Subcutaneous abdominal adipose tissue (tissue), 5 donors: ENCODE measurements around the gene BANP.
A peak's percentile ranks its signal among the peaks of the same experiment; 100 is the strongest.

Experiments used
- H3K27ac ChIP-seq: one replicate; pipeline ENCODE4 v1.7.0; 2013; ENCODE audit warnings: low read depth, mild to moderate bottlenecking, inconsistent platforms, low read length, moderate library complexity
- H3K27me3 ChIP-seq, 5 donors: one replicate each; pipeline ENCODE4 v1.7.0; 2013; ENCODE audit warnings: low read length in 5 of 5, inconsistent platforms in 1 of 5; ENCODE audit not compliant: control insufficient read depth in 5 of 5, insufficient read depth in 4 of 5
- H3K36me3 ChIP-seq, 5 donors: one replicate each; pipeline ENCODE4 v1.7.0; 2013; ENCODE audit warnings: low read length in 5 of 5; ENCODE audit not compliant: control insufficient read depth in 5 of 5, insufficient read depth in 5 of 5
- H3K4me1 ChIP-seq, 5 donors: one replicate each; pipeline ENCODE4 v1.7.0; 2013; ENCODE audit warnings: low read length in 5 of 5, mild to moderate bottlenecking in 3 of 5, moderate library complexity in 1 of 5; ENCODE audit not compliant: control insufficient read depth in 5 of 5, insufficient read depth in 5 of 5
- H3K4me3 ChIP-seq, 5 donors: one replicate each; pipeline ENCODE4 v1.7.0; 2013; ENCODE audit warnings: low read length in 5 of 5, low read depth in 1 of 5
- H3K9ac ChIP-seq, 5 donors: one replicate each; pipeline ENCODE4 v1.7.0; 2013; ENCODE audit warnings: low read length in 5 of 5, mild to moderate bottlenecking in 4 of 5, moderate library complexity in 3 of 5
- H3K9me3 ChIP-seq, 5 donors: one replicate each; pipeline ENCODE4 v1.7.0; 2013; ENCODE audit warnings: low read length in 5 of 5; ENCODE audit not compliant: control insufficient read depth in 5 of 5
- donor health status: healthy.
- donor health status: healthy.
- donor health status: healthy.
- donor health status: healthy.
- donor health status: healthy.

Gene BANP

GRCh38 chr16:87917503-87917902 is 33.7 kb upstream of the BANP start:
- peaks cover 0 to 24% (median 20%) of the 10 kb centered on the region in 5 donors for H3K4me1 ChIP-seq
- H3K4me3 ChIP-seq, result no peak overlapping the region
- H3K9ac ChIP-seq, result no peak overlapping the region
- H3K9me3 ChIP-seq, result no peaks in the 10 kb centered on the region
- H3K36me3 ChIP-seq, result no peaks in the 10 kb centered on the region
- peaks cover 0 to 5% (median 2%) of the 10 kb centered on the region in 5 donors for H3K27me3 ChIP-seq
- no peak overlapping the region for H3K27ac ChIP-seq

- Histone ChIP-seq H3K4me3 (peak overlapping the region; percentile 31 to 57 (median 56)), H3K27ac (peak overlapping the region; percentile 67), H3K27me3 (peaks cover 0 to 5% (median 2%) of the 10 kb centered on the region in 5 donors), H3K36me3 (no peaks in the 10 kb centered on the region), H3K9me3 (no peaks in the 10 kb centered on the region), H3K9ac (peak overlapping the region in 3 of 5 donors; percentile 16 to 75 (median 62)), H3K4me1 (peaks cover 0 to 29% (median 23%) of the 10 kb centered on the region in 5 donors)
Measured at GRCh38 chr16:87918338-87918737, 32.9 kb upstream of the BANP start.

GRCh38 chr16:87918866-87919680 is 32.2 kb upstream of the BANP start:
- Histone ChIP-seq H3K27ac (peak overlapping the region; percentile 67), H3K27me3 (peaks cover 0 to 4% (median 0%) of the 10 kb centered on the region in 5 donors), H3K4me3 (peak overlapping the region; percentile 31 to 57 (median 56)), H3K9ac (peak overlapping the region in 3 of 5 donors; percentile 37 to 75 (median 62)), H3K36me3 (no peaks in the 10 kb centered on the region), H3K9me3 (no peaks in the 10 kb centered on the region), H3K4me1 (peaks cover 0 to 29% (median 23%) of the 10 kb centered on the region in 5 donors)

- Histone ChIP-seq H3K9me3 (no peaks in the 10 kb centered on the region), H3K27me3 (peaks cover 0 to 4% (median 0%) of the 10 kb centered on the region in 5 donors), H3K4me3 (no peak overlapping the region), H3K9ac (no peak overlapping the region), H3K4me1 (peaks cover 0 to 29% (median 23%) of the 10 kb centered on the region in 5 donors), H3K27ac (no peak overlapping the region), H3K36me3 (no peaks in the 10 kb centered on the region)
Measured at GRCh38 chr16:87919681-87919994, 31.6 kb upstream of the BANP start.

GRCh38 chr16:87921236-87921773 is 29.9 kb upstream of the BANP start:
- Histone ChIP-seq H3K4me3 (no peak overlapping the region), H3K4me1 (peaks cover 0 to 29% (median 23%) of the 10 kb centered on the region in 5 donors), H3K9ac (no peak overlapping the region), H3K27me3 (peaks cover 0 to 4% (median 2%) of the 10 kb centered on the region in 5 donors), H3K27ac (no peak overlapping the region), H3K36me3 (no peaks in the 10 kb centered on the region), H3K9me3 (no peaks in the 10 kb centered on the region)

- H3K36me3 ChIP-seq, result no peaks in the 10 kb centered on the region
- H3K4me1 ChIP-seq, result peaks cover 0 to 29% (median 23%) of the 10 kb centered on the region in 5 donors
- H3K9me3 ChIP-seq, result no peaks in the 10 kb centered on the region
- H3K27ac ChIP-seq, result no peak overlapping the region
- H3K4me3 ChIP-seq, result no peak overlapping the region
- H3K27me3 ChIP-seq, result peaks cover 0 to 11% (median 4%) of the 10 kb centered on the region in 5 donors
- H3K9ac ChIP-seq, result no peak overlapping the region
Measured at GRCh38 chr16:87922250-87922871, 28.9 kb upstream of the BANP start.

- Histone ChIP-seq H3K36me3 (no peaks in the 10 kb centered on the region), H3K9ac (no peak overlapping the region), H3K9me3 (no peaks in the 10 kb centered on the region), H3K27ac (no peak overlapping the region), H3K4me3 (no peak overlapping the region), H3K4me1 (peaks cover 0 to 11% (median 8%) of the 10 kb centered on the region in 5 donors), H3K27me3 (peaks cover 0 to 11% (median 2%) of the 10 kb centered on the region in 5 donors)
Measured at GRCh38 chr16:87924041-87924810, 27.0 kb upstream of the BANP start.

- Histone ChIP-seq H3K27me3 (peaks cover 0 to 11% (median 2%) of the 10 kb centered on the region in 5 donors), H3K27ac (no peak overlapping the region), H3K9me3 (no peaks in the 10 kb centered on the region), H3K9ac (no peak overlapping the region), H3K4me1 (peaks cover 0 to 11% (median 8%) of the 10 kb centered on the region in 5 donors), H3K4me3 (no peak overlapping the region), H3K36me3 (no peaks in the 10 kb centered on the region)
Measured at GRCh38 chr16:87924811-87925670, 26.2 kb upstream of the BANP start.
